ENCODE data around the gene OR2F1. TPM values are rescaled to one million over a fixed set of nuclear protein-coding genes. Genes with fewer than 3 reads are reported as not detected.

OR2F1 gene
- total RNA-seq, 1 experiment from 2014 or later = not detected

- BruUV-seq (replicated peaks) = no TSS peak
- H3F3A ChIP-seq (ENCODE audit: low read length, unreplicated experiment) = no peaks in the 10 kb centered on the region
- no peaks in the 10 kb centered on the region; the same call in 1 of the 2 replicates for H3K9me3 ChIP-seq (ENCODE audit: low read length)
- no peak overlapping the region for H3K27ac ChIP-seq (ENCODE audit: low read length)
- no peak overlapping the region for H3K4me2 ChIP-seq (ENCODE audit: low read length)
- peaks cover 9% of the 10 kb centered on the region for H3K27me3 ChIP-seq (ENCODE audit: low read length)
- no peaks in the 10 kb centered on the region for H3K4me1 ChIP-seq (ENCODE audit: insufficient read depth, low read length)
- no peaks in the 10 kb centered on the region for H3K79me2 ChIP-seq (ENCODE audit: low read length)
- H2AFZ ChIP-seq (ENCODE audit: low read length) = no peak overlapping the region
- no peak overlapping the region for H3K4me3 ChIP-seq (ENCODE audit: low read length)
- H4K20me1 ChIP-seq (ENCODE audit: low read length) = no peaks in the 10 kb centered on the region
- no peaks in the 10 kb centered on the region for H3K36me3 ChIP-seq (ENCODE audit: low read depth, low read length)
- POLR2A ChIA-PET (ENCODE audit: unreplicated experiment) = no interaction called here
- ATAC-seq = no peak
- no peak for TF ChIP-seq EZH2phosphoT487 (IDR thresholded peaks at IDR 0.05; ENCODE audit: borderline replicate concordance, low read length)
- no peak for TF ChIP-seq CTCF (conservative IDR thresholded peaks at IDR 0.05; ENCODE audit: low read depth, low read length)
- TF ChIP-seq EZH2 (IDR thresholded peaks at IDR 0.05; ENCODE audit: low read length, unreplicated experiment) = no peak
- H3K9me2 ChIP-seq (replicated peaks; ENCODE audit: low read length) = no peaks in the 10 kb centered on the region
- intact Hi-C loops (cut with micrococcal nuclease) = no loop called here
- CTCF ChIA-PET = no interaction called here
- no peak for DNase-seq
- no peak overlapping the region for H3K9ac ChIP-seq (ENCODE audit: low read length)
Observed at GRCh38 chr7:143960813-143961610, 6.4 kb downstream of the OR2F1 start.

- H4K20me1 ChIP-seq (ENCODE audit: low read length) = no peaks in the 10 kb centered on the region
- no peak for ATAC-seq
Observed at GRCh38 chr7:143965280-143965679, 10.6 kb downstream of the OR2F1 start.

More at GRCh38 chr7:143965280-143965679, 10.6 kb downstream of the OR2F1 start:
- no peak for DNase-seq
- H3K4me2 ChIP-seq (ENCODE audit: low read length) = no peak overlapping the region
- CTCF ChIA-PET = no interaction called here
- no peak overlapping the region for H3K9ac ChIP-seq (ENCODE audit: low read length)
- H3K4me3 ChIP-seq (ENCODE audit: low read length) = no peak overlapping the region
- no peaks in the 10 kb centered on the region for H3K36me3 ChIP-seq (ENCODE audit: low read depth, low read length)
- H3K27ac ChIP-seq (ENCODE audit: low read length) = no peak overlapping the region
- no peaks in the 10 kb centered on the region for H3K79me2 ChIP-seq (ENCODE audit: low read length)
- no peaks in the 10 kb centered on the region for H3K9me2 ChIP-seq (replicated peaks; ENCODE audit: low read length)
- 0 out of 2 replicates have a peak, but pooled peaks cover 5% of the 10 kb centered on the region for H3K4me1 ChIP-seq (ENCODE audit: insufficient read depth, low read length)
- H3K27me3 ChIP-seq (ENCODE audit: low read length) = no peaks in the 10 kb centered on the region
- no TSS peak for BruUV-seq (replicated peaks)
- intact Hi-C loops (cut with micrococcal nuclease) = no loop called here
- TF ChIP-seq EZH2phosphoT487 (IDR thresholded peaks at IDR 0.05; ENCODE audit: borderline replicate concordance, low read length) (no peak), EZH2 (IDR thresholded peaks at IDR 0.05; ENCODE audit: low read length, unreplicated experiment) (no peak), CTCF (conservative IDR thresholded peaks at IDR 0.05; ENCODE audit: low read depth, low read length) (no peak)
- no peaks in the 10 kb centered on the region; the same call in 1 of the 2 replicates for H3K9me3 ChIP-seq (ENCODE audit: low read length)
- no peaks in the 10 kb centered on the region for H3F3A ChIP-seq (ENCODE audit: low read length, unreplicated experiment)
- POLR2A ChIA-PET (ENCODE audit: unreplicated experiment) = no interaction called here
- H2AFZ ChIP-seq (ENCODE audit: low read length) = no peak overlapping the region

All from PC-3 (cell line).